Stomach (tissue), 4 donors: ENCODE measurements around the gene KRT1.

Source experiments
- CTCF ChIP-seq, 7 experiments: fragments of 450-650 bp in 4 of 7; fragments of 200-600 bp in 3 of 7; sonication (generic) in 3 of 7; IDR thresholded peaks; one replicate each; pipeline ENCODE4 v1.5.1; 2016 to 2019; ENCODE audit warnings: antibody characterized with exemption in 7 of 7, control low read depth in 2 of 7, mild to moderate bottlenecking in 1 of 7
- EP300 ChIP-seq: sonication (generic); formaldehyde crosslinking; IDR thresholded peaks from one replicate; pipeline ENCODE4 v1.6.1; 2017; ENCODE audit warnings: antibody characterized with exemption
- POLR2A ChIP-seq, 4 donors: fragments of 450-650 bp; IDR thresholded peaks; one replicate each; pipeline ENCODE4 v1.6.1; 2016; ENCODE audit warnings: antibody characterized with exemption in 4 of 4, control low read depth in 2 of 4, mild to moderate bottlenecking in 1 of 4, moderate library complexity in 1 of 4
- POLR2AphosphoS5 ChIP-seq, 3 donors: sonication (generic); formaldehyde crosslinking; IDR thresholded peaks; one replicate each; pipeline ENCODE4 v1.6.1; 2016; ENCODE audit warnings: antibody characterized with exemption in 3 of 3

- TF ChIP-seq CTCF (IDR thresholded peaks at IDR 0.05) (no peak), EP300 (no peak), POLR2A (IDR thresholded peaks at IDR 0.05) (no peak), POLR2AphosphoS5 (IDR thresholded peaks at IDR 0.05) (no peak)
Observed at GRCh38 chr12:52679875-52680274, 332 bp downstream of the KRT1 start.
